Activated T-cell treated with anti-CD3 and anti-CD28 coated beads, Interleukin-2, amount 50 U/mL, for 72 hours (primary cell): Measurements from ENCODE around the gene DIPK1C. TPM values are rescaled to one million over a fixed set of nuclear protein-coding genes. Genes with fewer than 3 reads are reported as not detected.

Experiments
- ATAC-seq, 2 donors: fragments of 150-1000 bp; cut with Tn5 transposase; replicated peaks in 1 of 2; 2 replicates each; pipeline ENCODE4 v1.10.0; 2021; ENCODE audit warnings: moderate library complexity in 2 of 2, mild to moderate bottlenecking in 1 of 2
- DNase-seq, 2 donors: peaks; one replicate each; pipeline ENCODE4 v3.0.0; 2021 to 2022; ENCODE audit warnings: mixed read lengths in 1 of 2
- H3K27ac Mint-ChIP-seq: one replicate; pipeline ENCODE4 v1.8.0; 2022; ENCODE audit warnings: mild to moderate bottlenecking, moderate library complexity, mixed read lengths
- H3K27me3 Mint-ChIP-seq: one replicate; pipeline ENCODE4 v1.8.0; 2022; ENCODE audit warnings: low read depth, mixed read lengths
- H3K36me3 Mint-ChIP-seq, 2 donors: one replicate each; pipeline ENCODE4 v1.8.0; 2022; ENCODE audit warnings: mixed read lengths in 2 of 2, mild to moderate bottlenecking in 1 of 2; ENCODE audit not compliant: insufficient read depth in 2 of 2
- H3K4me1 Mint-ChIP-seq: one replicate; pipeline ENCODE4 v1.8.0; 2022; ENCODE audit warnings: low read depth, mixed read lengths
- H3K4me3 Mint-ChIP-seq, 2 donors: one replicate each; pipeline ENCODE4 v1.8.0; 2022; ENCODE audit warnings: mild to moderate bottlenecking in 2 of 2, mixed read lengths in 2 of 2, moderate library complexity in 2 of 2
- H3K9me3 Mint-ChIP-seq, 2 donors: one replicate each; pipeline ENCODE4 v1.8.0; 2022; ENCODE audit warnings: mixed read lengths in 2 of 2
- total RNA-seq, 2 donors: library from RNA; stranded (reverse); gene quantifications; one replicate each; pipeline ENCODE4 v1.2.3, GENCODE V29; 2022

Gene DIPK1C
- total RNA-seq, 2 donors from 2014 or later, result not detected

GRCh38 chr18:74419761-74420160 is 37.3 kb downstream of the DIPK1C start:
- ATAC-seq (no peak), DNase-seq (no peak)
- Mint-ChIP-seq H3K9me3 (no peaks in the 10 kb centered on the region), H3K36me3 (no peaks in the 10 kb centered on the region), H3K4me3 (no peak overlapping the region), H3K4me1 (no peaks in the 10 kb centered on the region), H3K27me3 (no peaks in the 10 kb centered on the region), H3K27ac (no peak overlapping the region)

GRCh38 chr18:74418023-74418422 is 39.1 kb downstream of the DIPK1C start:
- Mint-ChIP-seq H3K4me1 (no peaks in the 10 kb centered on the region), H3K9me3 (no peaks in the 10 kb centered on the region), H3K36me3 (no peaks in the 10 kb centered on the region), H3K4me3 (no peak overlapping the region), H3K27ac (no peak overlapping the region), H3K27me3 (no peaks in the 10 kb centered on the region)
- ATAC-seq (no peak), DNase-seq (no peak)

GRCh38 chr18:74416124-74416523 is 41.0 kb downstream of the DIPK1C start:
- Mint-ChIP-seq H3K9me3 (no peaks in the 10 kb centered on the region), H3K27ac (no peak overlapping the region), H3K4me3 (no peak overlapping the region), H3K4me1 (no peaks in the 10 kb centered on the region), H3K27me3 (no peaks in the 10 kb centered on the region), H3K36me3 (no peaks in the 10 kb centered on the region)
- DNase-seq (no peak), ATAC-seq (no peak)

- ATAC-seq, result no peak
These were observed 42.1 kb downstream of the DIPK1C start for GRCh38 chr18:74414953-74415515.

GRCh38 chr18:74413836-74414235 is 43.3 kb downstream of the DIPK1C start:
- H3K27me3 Mint-ChIP-seq, result no peaks in the 10 kb centered on the region
- no peak for DNase-seq
- H3K36me3 Mint-ChIP-seq, result no peaks in the 10 kb centered on the region
- no peaks in the 10 kb centered on the region for H3K9me3 Mint-ChIP-seq
- no peak overlapping the region for H3K4me3 Mint-ChIP-seq
- ATAC-seq, result no peak
- H3K27ac Mint-ChIP-seq, result no peak overlapping the region
- H3K4me1 Mint-ChIP-seq, result peaks cover 2% of the 10 kb centered on the region

More at GRCh38 chr18:74414953-74415515, 42.1 kb downstream of the DIPK1C start:
- H3K27me3 Mint-ChIP-seq, result no peaks in the 10 kb centered on the region
- no peaks in the 10 kb centered on the region for H3K36me3 Mint-ChIP-seq
- DNase-seq, result no peak
- no peak overlapping the region for H3K27ac Mint-ChIP-seq
- no peaks in the 10 kb centered on the region for H3K9me3 Mint-ChIP-seq
- no peak overlapping the region for H3K4me3 Mint-ChIP-seq
- H3K4me1 Mint-ChIP-seq, result no peaks in the 10 kb centered on the region

- no peak for DNase-seq
- ATAC-seq, result no peak
- H3K27me3 Mint-ChIP-seq, result no peaks in the 10 kb centered on the region
- no peak overlapping the region for H3K4me3 Mint-ChIP-seq
- H3K9me3 Mint-ChIP-seq, result no peaks in the 10 kb centered on the region
- H3K27ac Mint-ChIP-seq, result no peak overlapping the region
- H3K4me1 Mint-ChIP-seq, result peaks cover 18% of the 10 kb centered on the region
- no peaks in the 10 kb centered on the region for H3K36me3 Mint-ChIP-seq
These were observed 44.8 kb downstream of the DIPK1C start for GRCh38 chr18:74412116-74412880.

- Mint-ChIP-seq H3K27ac (no peak overlapping the region), H3K4me3 (no peak overlapping the region), H3K4me1 (peaks cover 18% of the 10 kb centered on the region), H3K36me3 (no peaks in the 10 kb centered on the region), H3K9me3 (no peaks in the 10 kb centered on the region), H3K27me3 (no peaks in the 10 kb centered on the region)
- ATAC-seq (no peak), DNase-seq (no peak)
These were observed 45.6 kb downstream of the DIPK1C start for GRCh38 chr18:74411475-74411874.

- H3K27ac Mint-ChIP-seq, result no peak overlapping the region
- no peak overlapping the region for H3K4me3 Mint-ChIP-seq
These were observed 46.6 kb downstream of the DIPK1C start for GRCh38 chr18:74410441-74410992.

GRCh38 chr18:74407888-74408287 is 49.2 kb downstream of the DIPK1C start:
- Mint-ChIP-seq H3K9me3 (peaks cover 0 to 3% of the 10 kb centered on the region in 2 donors), H3K27ac (peak overlapping the region; percentile 98), H3K36me3 (no peaks in the 10 kb centered on the region), H3K27me3 (no peaks in the 10 kb centered on the region), H3K4me1 (peaks cover 18% of the 10 kb centered on the region), H3K4me3 (peak overlapping the region; percentile 74 to 95)
- DNase-seq, result no peak
- no peak for ATAC-seq

More at GRCh38 chr18:74410441-74410992, 46.6 kb downstream of the DIPK1C start:
- no peaks in the 10 kb centered on the region for H3K27me3 Mint-ChIP-seq
- ATAC-seq (no peak), DNase-seq (no peak)
- no peaks in the 10 kb centered on the region for H3K36me3 Mint-ChIP-seq
- H3K4me1 Mint-ChIP-seq, result peaks cover 18% of the 10 kb centered on the region
- no peaks in the 10 kb centered on the region for H3K9me3 Mint-ChIP-seq

GRCh38 chr18:74402806-74403433 is 54.2 kb downstream of the DIPK1C start:
- no peak for ATAC-seq
- Mint-ChIP-seq H3K36me3 (no peaks in the 10 kb centered on the region), H3K27me3 (peaks cover 9% of the 10 kb centered on the region), H3K4me1 (peaks cover 15% of the 10 kb centered on the region), H3K9me3 (peaks cover 0 to 3% of the 10 kb centered on the region in 2 donors), H3K4me3 (no peak overlapping the region), H3K27ac (no peak overlapping the region)
- DNase-seq, result no peak

GRCh38 chr18:74400813-74401212 is 56.3 kb downstream of the DIPK1C start:
- Mint-ChIP-seq H3K27me3 (peaks cover 9% of the 10 kb centered on the region), H3K4me3 (no peak overlapping the region), H3K27ac (no peak overlapping the region), H3K4me1 (peaks cover 9% of the 10 kb centered on the region), H3K36me3 (no peaks in the 10 kb centered on the region), H3K9me3 (peaks cover 0 to 3% of the 10 kb centered on the region in 2 donors)
- no peak for DNase-seq
- no peak for ATAC-seq

GRCh38 chr18:74399091-74399887 is 57.8 kb downstream of the DIPK1C start:
- peaks cover 9% of the 10 kb centered on the region for H3K4me1 Mint-ChIP-seq
- H3K9me3 Mint-ChIP-seq, result no peaks in the 10 kb centered on the region
- no peaks in the 10 kb centered on the region for H3K36me3 Mint-ChIP-seq
- H3K4me3 Mint-ChIP-seq, result no peak overlapping the region
- H3K27me3 Mint-ChIP-seq, result peaks cover 9% of the 10 kb centered on the region
- no peak for ATAC-seq
- no peak overlapping the region for H3K27ac Mint-ChIP-seq
- DNase-seq, result no peak

- no peak overlapping the region for H3K27ac Mint-ChIP-seq
- H3K4me3 Mint-ChIP-seq, result no peak overlapping the region
These were observed 59.5 kb downstream of the DIPK1C start for GRCh38 chr18:74397572-74397971.

More at GRCh38 chr18:74397572-74397971, 59.5 kb downstream of the DIPK1C start:
- Mint-ChIP-seq H3K36me3 (no peaks in the 10 kb centered on the region), H3K9me3 (no peaks in the 10 kb centered on the region), H3K27me3 (peaks cover 16% of the 10 kb centered on the region), H3K4me1 (peaks cover 9% of the 10 kb centered on the region)
- no peak for ATAC-seq
- DNase-seq, result no peak
